ENCODE results near the gene RNASEL.

Gene RNASEL

GRCh38 chr1:182575540-182576149, 13.4 kb downstream of the RNASEL start:
- no peak overlapping the region for H3K27ac Mint-ChIP-seq
- H3K4me3 Mint-ChIP-seq: no peak overlapping the region
- H3K9me3 Mint-ChIP-seq: no peaks in the 10 kb centered on the region
- no peak for DNase-seq (ENCODE audit: low spot score)
- H3K4me1 Mint-ChIP-seq (ENCODE audit: low read depth): no peaks in the 10 kb centered on the region
- H3K36me3 Mint-ChIP-seq (ENCODE audit: low read depth): peaks cover 33% of the 10 kb centered on the region
- no peaks in the 10 kb centered on the region for H3K27me3 Mint-ChIP-seq (ENCODE audit: low read depth)

GRCh38 chr1:182574156-182574555, 14.9 kb downstream of the RNASEL start:
- Mint-ChIP-seq H3K27ac (no peak overlapping the region), H3K27me3 (ENCODE audit: low read depth) (no peaks in the 10 kb centered on the region), H3K4me1 (ENCODE audit: low read depth) (no peaks in the 10 kb centered on the region), H3K36me3 (ENCODE audit: low read depth) (peaks cover 21% of the 10 kb centered on the region), H3K4me3 (no peak overlapping the region), H3K9me3 (no peaks in the 10 kb centered on the region)
- no peak for DNase-seq (ENCODE audit: low spot score)

- Mint-ChIP-seq H3K27ac (no peak overlapping the region), H3K9me3 (no peaks in the 10 kb centered on the region), H3K4me3 (no peak overlapping the region), H3K4me1 (ENCODE audit: low read depth) (no peaks in the 10 kb centered on the region), H3K36me3 (ENCODE audit: low read depth) (peaks cover 3% of the 10 kb centered on the region), H3K27me3 (ENCODE audit: low read depth) (peaks cover 2% of the 10 kb centered on the region)
- DNase-seq (ENCODE audit: low spot score): no peak
These were observed 18.5 kb downstream of the RNASEL start for GRCh38 chr1:182570611-182570970.

- Mint-ChIP-seq H3K4me3 (no peak overlapping the region), H3K36me3 (ENCODE audit: low read depth) (no peaks in the 10 kb centered on the region), H3K27ac (no peak overlapping the region), H3K27me3 (ENCODE audit: low read depth) (peaks cover 6% of the 10 kb centered on the region), H3K9me3 (no peaks in the 10 kb centered on the region), H3K4me1 (ENCODE audit: low read depth) (no peaks in the 10 kb centered on the region)
- DNase-seq (ENCODE audit: low spot score): no peak
These were observed 19.0 kb downstream of the RNASEL start for GRCh38 chr1:182569939-182570610.

GRCh38 chr1:182568647-182569284, 20.3 kb downstream of the RNASEL start:
- Mint-ChIP-seq H3K27me3 (ENCODE audit: low read depth) (peaks cover 6% of the 10 kb centered on the region), H3K36me3 (ENCODE audit: low read depth) (no peaks in the 10 kb centered on the region), H3K27ac (no peak overlapping the region), H3K9me3 (no peaks in the 10 kb centered on the region), H3K4me1 (ENCODE audit: low read depth) (no peaks in the 10 kb centered on the region), H3K4me3 (no peak overlapping the region)
- DNase-seq (ENCODE audit: low spot score): no peak

- Mint-ChIP-seq H3K27ac (no peak overlapping the region), H3K4me1 (ENCODE audit: low read depth) (no peaks in the 10 kb centered on the region), H3K9me3 (no peaks in the 10 kb centered on the region), H3K27me3 (ENCODE audit: low read depth) (peaks cover 6% of the 10 kb centered on the region), H3K4me3 (no peak overlapping the region), H3K36me3 (ENCODE audit: low read depth) (no peaks in the 10 kb centered on the region)
- no peak for DNase-seq (ENCODE audit: low spot score)
These were observed 21.4 kb downstream of the RNASEL start for GRCh38 chr1:182567629-182568028.

GRCh38 chr1:182565537-182565936, 23.5 kb downstream of the RNASEL start:
- no peaks in the 10 kb centered on the region for H3K4me1 Mint-ChIP-seq (ENCODE audit: low read depth)
- no peaks in the 10 kb centered on the region for H3K9me3 Mint-ChIP-seq
- peaks cover 6% of the 10 kb centered on the region for H3K27me3 Mint-ChIP-seq (ENCODE audit: low read depth)
- no peak overlapping the region for H3K4me3 Mint-ChIP-seq
- no peak for DNase-seq (ENCODE audit: low spot score)
- no peaks in the 10 kb centered on the region for H3K36me3 Mint-ChIP-seq (ENCODE audit: low read depth)
- H3K27ac Mint-ChIP-seq: no peak overlapping the region

- Mint-ChIP-seq H3K36me3 (ENCODE audit: low read depth) (no peaks in the 10 kb centered on the region), H3K27ac (no peak overlapping the region), H3K4me3 (no peak overlapping the region), H3K9me3 (no peaks in the 10 kb centered on the region), H3K4me1 (ENCODE audit: low read depth) (no peaks in the 10 kb centered on the region), H3K27me3 (ENCODE audit: low read depth) (peaks cover 8% of the 10 kb centered on the region)
- DNase-seq (ENCODE audit: low spot score): no peak
These were observed 24.6 kb downstream of the RNASEL start for GRCh38 chr1:182564406-182565004.

- H3K27ac Mint-ChIP-seq: no peak overlapping the region
- peaks cover 10% of the 10 kb centered on the region for H3K27me3 Mint-ChIP-seq (ENCODE audit: low read depth)
- H3K9me3 Mint-ChIP-seq: no peaks in the 10 kb centered on the region
- no peaks in the 10 kb centered on the region for H3K36me3 Mint-ChIP-seq (ENCODE audit: low read depth)
- H3K4me3 Mint-ChIP-seq: no peak overlapping the region
- DNase-seq (ENCODE audit: low spot score): no peak
- H3K4me1 Mint-ChIP-seq (ENCODE audit: low read depth): no peaks in the 10 kb centered on the region
These were observed 26.0 kb downstream of the RNASEL start for GRCh38 chr1:182563095-182563494.

- Mint-ChIP-seq H3K4me3 (no peak overlapping the region), H3K27ac (no peak overlapping the region), H3K4me1 (ENCODE audit: low read depth) (no peaks in the 10 kb centered on the region), H3K9me3 (no peaks in the 10 kb centered on the region), H3K27me3 (ENCODE audit: low read depth) (peaks cover 8% of the 10 kb centered on the region), H3K36me3 (ENCODE audit: low read depth) (no peaks in the 10 kb centered on the region)
- no peak for DNase-seq (ENCODE audit: low spot score)
These were observed 27.6 kb downstream of the RNASEL start for GRCh38 chr1:182561456-182561855.

GRCh38 chr1:182560392-182560984, 28.6 kb downstream of the RNASEL start:
- no peak for DNase-seq (ENCODE audit: low spot score)
- Mint-ChIP-seq H3K36me3 (ENCODE audit: low read depth) (no peaks in the 10 kb centered on the region), H3K9me3 (no peaks in the 10 kb centered on the region), H3K4me1 (ENCODE audit: low read depth) (no peaks in the 10 kb centered on the region), H3K4me3 (no peak overlapping the region), H3K27ac (no peak overlapping the region), H3K27me3 (ENCODE audit: low read depth) (peaks cover 8% of the 10 kb centered on the region)

- Mint-ChIP-seq H3K4me3 (no peak overlapping the region), H3K27me3 (ENCODE audit: low read depth) (peaks cover 4% of the 10 kb centered on the region), H3K27ac (no peak overlapping the region), H3K4me1 (ENCODE audit: low read depth) (no peaks in the 10 kb centered on the region), H3K9me3 (no peaks in the 10 kb centered on the region), H3K36me3 (ENCODE audit: low read depth) (no peaks in the 10 kb centered on the region)
- no peak for DNase-seq (ENCODE audit: low spot score)
These were observed 32.8 kb downstream of the RNASEL start for GRCh38 chr1:182556279-182556678.

GRCh38 chr1:182555493-182555892, 33.6 kb downstream of the RNASEL start:
- no peaks in the 10 kb centered on the region for H3K4me1 Mint-ChIP-seq (ENCODE audit: low read depth)
- no peak for DNase-seq (ENCODE audit: low spot score)
- no peaks in the 10 kb centered on the region for H3K36me3 Mint-ChIP-seq (ENCODE audit: low read depth)
- H3K27me3 Mint-ChIP-seq (ENCODE audit: low read depth): peaks cover 4% of the 10 kb centered on the region
- H3K4me3 Mint-ChIP-seq: no peak overlapping the region
- no peaks in the 10 kb centered on the region for H3K9me3 Mint-ChIP-seq
- no peak overlapping the region for H3K27ac Mint-ChIP-seq

GRCh38 chr1:182552527-182552926, 36.5 kb downstream of the RNASEL start:
- H3K27me3 Mint-ChIP-seq (ENCODE audit: low read depth): peaks cover 3% of the 10 kb centered on the region
- DNase-seq (ENCODE audit: low spot score): no peak
- H3K9me3 Mint-ChIP-seq: no peaks in the 10 kb centered on the region
- H3K27ac Mint-ChIP-seq: no peak overlapping the region
- H3K4me3 Mint-ChIP-seq: no peak overlapping the region
- H3K36me3 Mint-ChIP-seq (ENCODE audit: low read depth): no peaks in the 10 kb centered on the region
- H3K4me1 Mint-ChIP-seq (ENCODE audit: low read depth): no peaks in the 10 kb centered on the region
